IMR-90 (cell line): ENCODE results near the gene ANKRD27.

ENCODE experiments used
- CTCF ChIP-seq: conservative IDR thresholded peaks from 2 replicates; pipeline ENCODE4 v1.5.1; 2012; ENCODE audit warnings: mild to moderate bottlenecking, low read depth, low read length, improper control_type of control experiment
- POLR2A ChIP-seq: IDR thresholded peaks from 2 replicates; pipeline ENCODE4 v1.6.1; 2012; ENCODE audit warnings: mild to moderate bottlenecking, low read depth, low read length

DNA sequence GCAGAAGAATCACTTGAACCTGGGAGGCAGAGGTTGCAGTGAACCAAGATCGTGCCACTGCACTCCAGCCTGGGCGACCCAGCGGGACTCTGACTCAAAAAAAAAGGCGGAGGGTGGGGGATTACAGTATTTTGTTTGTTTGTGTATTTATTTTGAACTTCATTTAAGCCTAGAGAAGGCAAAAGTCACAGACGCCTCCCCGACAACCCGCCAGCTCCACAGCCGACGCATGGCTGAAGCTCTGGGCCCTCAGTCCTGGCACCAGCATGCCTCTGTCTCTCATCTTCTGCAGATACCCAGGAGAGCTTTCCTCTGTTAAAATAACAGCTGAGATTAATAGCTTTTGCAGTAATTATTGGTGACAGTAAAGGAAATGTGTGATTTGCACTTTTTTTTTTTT, 111.2 kb downstream of the ANKRD27 start:
- TF ChIP-seq CTCF, result no peak
- no peak for TF ChIP-seq POLR2A
